CD14-positive monocyte (primary cell): ENCODE results near the gene TMEM135. TPM values are rescaled to one million over a fixed set of nuclear protein-coding genes. Genes with fewer than 3 reads are reported as not detected.

Experiments
- DNase-seq, 3 donors: peaks; one replicate each; pipeline ENCODE4 v3.0.0-alpha.2; 2011 to 2022
- H2AFZ ChIP-seq: 2 replicates; pipeline ENCODE4 v1.6.0; 2012; ENCODE audit warnings: mild to moderate bottlenecking, low read depth, low read length, inconsistent platforms; ENCODE audit not compliant: insufficient read depth, poor library complexity, severe bottlenecking
- H3K27ac ChIP-seq, 2 donors: 1 replicate in 1 of 2; 2 replicates in 1 of 2; pipeline ENCODE4 v1.5.1; 2012 to 2013; ENCODE audit warnings: low read length in 2 of 2, control low read depth in 1 of 2, inconsistent platforms in 1 of 2, low read depth in 1 of 2, mild to moderate bottlenecking in 1 of 2
- H3K27me3 ChIP-seq, 2 donors: one replicate each; pipeline versions ENCODE4 v1.6.0 to v1.6.1; 2011 to 2013; ENCODE audit warnings: low read length in 2 of 2; ENCODE audit not compliant: control insufficient read depth in 2 of 2, insufficient read depth in 2 of 2
- H3K36me3 ChIP-seq, 2 donors: replicated peaks in 1 of 2; 1 replicate in 1 of 2; 2 replicates in 1 of 2; pipeline versions ENCODE4 v1.5.1 to v1.6.1; 2012 to 2013; ENCODE audit warnings: low read length in 2 of 2, control low read depth in 1 of 2, inconsistent platforms in 1 of 2, mild to moderate bottlenecking in 1 of 2; ENCODE audit not compliant: insufficient read depth in 2 of 2, control insufficient read depth in 1 of 2
- H3K4me1 ChIP-seq, 2 donors: 1 replicate in 1 of 2; 2 replicates in 1 of 2; pipeline versions ENCODE4 v1.5.1 to v1.6.1; 2012 to 2013; ENCODE audit warnings: low read length in 2 of 2, control low read depth in 1 of 2, inconsistent platforms in 1 of 2, mild to moderate bottlenecking in 1 of 2, moderate library complexity in 1 of 2; ENCODE audit not compliant: insufficient read depth in 2 of 2, control insufficient read depth in 1 of 2
- H3K4me2 ChIP-seq: replicated peaks from 2 replicates; pipeline ENCODE3; 2012; ENCODE audit warnings: low read length, moderate library complexity, mild to moderate bottlenecking; ENCODE audit not compliant: poor library complexity, severe bottlenecking; ENCODE audit errors: extremely low read depth
- H3K4me3 ChIP-seq, 3 experiments: fragments of 200-600 bp in 1 of 3; sonication (generic) in 1 of 3; replicated peaks in 1 of 3; 1 replicate in 2 of 3; 2 replicates in 1 of 3; pipeline ENCODE4 v1.5.1; 2011 to 2013; ENCODE audit warnings: low read length in 3 of 3, mild to moderate bottlenecking in 3 of 3, control low read depth in 2 of 3, low read depth in 2 of 3, inconsistent platforms in 1 of 3, moderate library complexity in 1 of 3
- H3K79me2 ChIP-seq: 2 replicates; pipeline ENCODE4 v1.6.0; 2012; ENCODE audit warnings: mild to moderate bottlenecking, control low read depth, inconsistent platforms, low read length, moderate library complexity; ENCODE audit not compliant: insufficient read depth
- H3K9ac ChIP-seq: 2 replicates; pipeline ENCODE4 v1.6.0; 2017; ENCODE audit warnings: low read length, mild to moderate bottlenecking; ENCODE audit not compliant: insufficient read depth, poor library complexity, severe bottlenecking
- H3K9me3 ChIP-seq, 2 donors: replicated peaks in 1 of 2; 1 replicate in 1 of 2; 2 replicates in 1 of 2; pipeline versions ENCODE4 v1.5.1 to v1.6.1; 2012 to 2013; ENCODE audit warnings: low read length in 2 of 2, control low read depth in 1 of 2; ENCODE audit not compliant: control insufficient read depth in 1 of 2, insufficient read depth in 1 of 2
- H4K20me1 ChIP-seq: 2 replicates; pipeline ENCODE4 v1.6.0; 2012; ENCODE audit warnings: mild to moderate bottlenecking, low read length, control low read depth, moderate library complexity; ENCODE audit not compliant: insufficient read depth
- H3K27ac Mint-ChIP-seq, 7 donors: one replicate each; pipeline ENCODE4 v1.8.0; 2020; ENCODE audit warnings: mild to moderate bottlenecking in 7 of 7, mixed read lengths in 7 of 7, moderate library complexity in 6 of 7, inconsistent platforms in 2 of 7
- H3K27me3 Mint-ChIP-seq, 3 donors: one replicate each; pipeline ENCODE4 v1.8.0; 2021 to 2022; ENCODE audit warnings: low read depth in 3 of 3, mild to moderate bottlenecking in 3 of 3, mixed read lengths in 3 of 3, moderate library complexity in 3 of 3, inconsistent platforms in 1 of 3
- H3K36me3 Mint-ChIP-seq, 2 donors: one replicate each; pipeline ENCODE4 v1.8.0; 2020; ENCODE audit warnings: mixed read lengths in 2 of 2, inconsistent platforms in 1 of 2, mild to moderate bottlenecking in 1 of 2
- H3K4me1 Mint-ChIP-seq: one replicate; pipeline ENCODE4 v1.8.0; 2020; ENCODE audit warnings: mild to moderate bottlenecking, mixed read lengths
- H3K4me3 Mint-ChIP-seq, 2 donors: one replicate each; pipeline ENCODE4 v1.8.0; 2020; ENCODE audit warnings: mild to moderate bottlenecking in 2 of 2, mixed read lengths in 2 of 2, moderate library complexity in 1 of 2
- H3K9me3 Mint-ChIP-seq, 7 donors: one replicate each; pipeline ENCODE4 v1.8.0; 2020 to 2022; ENCODE audit warnings: mixed read lengths in 7 of 7, mild to moderate bottlenecking in 6 of 7, moderate library complexity in 6 of 7, inconsistent platforms in 2 of 7
- CTCF ChIP-seq: fragments of 200-600 bp; IDR thresholded peaks from one replicate; pipeline ENCODE4 v1.8.0; 2022; ENCODE audit warnings: antibody characterized with exemption, mild to moderate bottlenecking
- WGBS: methylation state at CpG from one replicate; pipeline ENCODE4 v1.1.5; 2013; ENCODE audit warnings: missing lambda C conversion rate; ENCODE audit not compliant: insufficient coverage; 5-methylcytosine and 5-hydroxymethylcytosine counted together
- intact Hi-C, 2 donors: fragments of 100-400 bp; cut with micrococcal nuclease; formaldehyde crosslinking; loops; one replicate each; pipeline versions ENCODE4 v1.15.0 to v1.15.1; 2023
- polyA plus RNA-seq, 3 donors: library from polyadenylated mRNA; depleted of rRNA in 1 of 3; unstranded in 2 of 3; stranded (reverse) in 1 of 3; fragments of 300-500 nt in 2 of 3; fragments of >200 nt in 1 of 3; fragmentation: Illumina TruSeq in 2 of 3; gene quantifications; 1 replicate in 2 of 3; 2 replicates in 1 of 3; pipeline ENCODE4 v1.2.3, GENCODE V29; 2012 to 2021

The TMEM135 gene
- polyA plus RNA-seq, 3 donors: 2.7 to 8.4 (median 5.9) TPM

- Mint-ChIP-seq H3K27ac (peak overlapping the region in 1 of 7 donors; percentile 35), H3K27me3 (no peaks in the 10 kb centered on the region), H3K4me3 (no peak overlapping the region), H3K4me1 (peaks cover 9% of the 10 kb centered on the region), H3K9me3 (peaks cover 5 to 11% (median 9%) of the 10 kb centered on the region in 7 donors), H3K36me3 (peaks cover 14 to 21% of the 10 kb centered on the region in 2 donors)
- H3K36me3 ChIP-seq: peaks cover 0 to 8% of the 10 kb centered on the region in 2 donors
- intact Hi-C loops: no loop called here
- no peak for TF ChIP-seq CTCF
- no peak for DNase-seq
- no peak overlapping the region for H3K27ac ChIP-seq
- H3K9ac ChIP-seq: no peak overlapping the region
- no peaks in the 10 kb centered on the region for H3K79me2 ChIP-seq
- no peaks in the 10 kb centered on the region for H4K20me1 ChIP-seq
- no peak overlapping the region for H3K4me2 ChIP-seq
- no peak overlapping the region for H3K4me3 ChIP-seq
- 67% methylated on average over 1 of the region's 3 CpGs for WGBS
- no peaks in the 10 kb centered on the region for H3K27me3 ChIP-seq
- H3K9me3 ChIP-seq: peaks cover 3 to 6% of the 10 kb centered on the region in 2 donors
- no peak overlapping the region for H2AFZ ChIP-seq
- no peaks in the 10 kb centered on the region for H3K4me1 ChIP-seq
These were observed 44.9 kb downstream of the TMEM135 start for GRCh38 chr11:87082590-87082989.

GRCh38 chr11:87083029-87083428, 45.3 kb downstream of the TMEM135 start:
- TF ChIP-seq CTCF: no peak
- no peaks in the 10 kb centered on the region for H4K20me1 ChIP-seq
- H3K27ac ChIP-seq: no peak overlapping the region
- H3K9me3 Mint-ChIP-seq: peaks cover 6 to 15% (median 9%) of the 10 kb centered on the region in 7 donors
- no peak overlapping the region for H2AFZ ChIP-seq
- no peak overlapping the region for H3K4me2 ChIP-seq
- peaks cover 8% of the 10 kb centered on the region for H3K4me1 Mint-ChIP-seq
- no peak for DNase-seq
- no peak overlapping the region for H3K4me3 ChIP-seq
- intact Hi-C loops: no loop called here
- no peak overlapping the region for H3K9ac ChIP-seq
- no peak overlapping the region for H3K4me3 Mint-ChIP-seq
- peaks cover 0 to 8% of the 10 kb centered on the region in 2 donors for H3K36me3 ChIP-seq
- H3K27me3 Mint-ChIP-seq: peaks cover 0 to 3% (median 0%) of the 10 kb centered on the region in 3 donors
- WGBS: 100% methylated on average over 1 of the region's 2 CpGs
- no peak overlapping the region for H3K27ac Mint-ChIP-seq
- H3K27me3 ChIP-seq: no peaks in the 10 kb centered on the region
- no peaks in the 10 kb centered on the region for H3K79me2 ChIP-seq
- H3K36me3 Mint-ChIP-seq: peaks cover 13 to 18% of the 10 kb centered on the region in 2 donors
- no peaks in the 10 kb centered on the region for H3K4me1 ChIP-seq
- H3K9me3 ChIP-seq: peaks cover 3 to 9% of the 10 kb centered on the region in 2 donors
